ENCODE results near the gene DLAT.
"Not testable (repeated sequence)": the region's sequence is repeated elsewhere in the genome, so short reads cannot be mapped to it uniquely, and the experiment has no call there.

DLAT gene

DNA sequence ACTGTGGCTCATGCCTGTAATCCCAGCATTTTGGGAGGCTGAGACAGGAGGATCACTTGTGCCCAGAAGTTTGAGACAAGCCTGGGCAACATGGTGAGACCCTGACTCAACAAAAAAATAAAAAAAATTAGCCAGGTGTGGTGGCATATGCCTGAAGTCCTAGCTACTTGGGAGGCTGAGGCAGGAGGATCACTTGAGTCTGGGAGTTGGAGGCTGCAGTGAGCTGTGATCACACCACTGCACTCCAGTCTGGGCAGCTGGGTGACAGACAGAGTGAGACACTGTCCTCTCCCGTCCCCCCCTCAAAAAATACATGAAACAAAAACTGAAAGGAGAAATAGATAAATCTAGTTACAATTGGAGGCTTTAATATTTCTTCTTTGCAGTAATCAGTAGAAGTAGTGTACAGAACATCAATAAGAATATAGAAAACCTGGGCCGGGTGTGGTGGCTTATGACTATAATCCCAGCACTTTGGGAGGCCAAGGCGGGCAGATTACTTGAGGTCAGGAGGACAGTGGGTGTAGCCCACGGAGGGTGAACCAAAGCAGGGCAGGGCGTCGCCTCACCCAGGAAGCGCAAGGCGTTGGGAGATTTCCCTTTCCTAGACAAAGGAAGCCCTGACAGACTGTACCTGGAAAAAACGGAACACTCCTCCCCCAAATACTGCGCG is 19.6 kb upstream of the DLAT start:
- no peak for DNase-seq

DNA sequence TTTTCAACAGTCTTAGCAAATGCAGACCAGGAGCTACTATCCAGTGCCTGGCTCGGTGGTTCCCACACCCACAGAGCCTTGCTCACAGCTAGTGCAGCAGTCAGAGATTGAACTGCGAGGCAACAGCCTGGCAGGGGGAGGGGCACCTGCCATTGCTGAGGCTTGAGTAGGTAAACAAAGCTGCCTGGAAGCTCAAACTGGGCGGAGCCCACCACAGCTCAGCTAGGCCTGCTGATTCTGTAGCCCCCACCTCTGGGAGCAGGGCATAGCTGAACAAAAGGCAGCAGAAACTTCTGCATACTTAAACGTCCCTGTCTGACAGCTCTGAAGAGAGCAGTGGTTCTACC is 19.1 kb upstream of the DLAT start:
- not testable (repeated sequence) for DNase-seq

DNA sequence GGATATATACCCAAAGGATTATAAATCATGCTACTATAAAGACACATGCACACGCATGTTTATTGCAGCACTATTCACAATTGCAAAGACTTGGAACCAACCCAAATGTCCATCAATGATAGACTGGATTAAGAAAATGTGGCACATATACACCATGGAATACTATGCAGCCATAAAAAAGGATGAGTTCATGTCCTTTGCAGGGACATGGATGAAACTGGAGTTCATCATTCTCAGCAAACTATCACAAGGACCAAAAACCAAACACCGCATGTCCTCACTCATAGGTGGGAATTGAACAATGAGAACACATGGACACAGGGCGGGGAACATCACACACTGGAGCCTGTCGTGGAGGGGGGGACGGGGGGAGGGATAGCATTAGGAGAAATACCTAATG is 13.8 kb upstream of the DLAT start:
- DNase-seq: not testable (repeated sequence)

DNA sequence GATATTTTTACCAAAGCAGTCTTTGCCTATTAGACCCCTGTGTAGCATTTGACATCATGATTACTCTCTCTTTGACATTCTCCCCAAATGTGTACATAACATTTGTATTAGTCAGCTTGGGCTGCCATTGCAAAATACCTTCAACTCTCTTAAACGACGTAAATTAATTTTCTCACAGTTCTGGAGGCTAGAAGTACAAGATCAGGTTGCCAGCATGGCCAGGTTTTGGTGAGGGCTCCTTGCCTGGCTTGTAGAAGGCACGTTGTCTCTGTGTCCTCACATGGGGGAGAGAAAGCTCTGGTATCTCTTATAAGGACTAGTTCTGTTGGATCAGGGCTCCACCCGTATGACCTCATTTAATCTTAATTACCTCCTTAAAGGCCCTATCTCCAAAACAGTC is 12.3 kb upstream of the DLAT start:
- DNase-seq: no peak

DNA sequence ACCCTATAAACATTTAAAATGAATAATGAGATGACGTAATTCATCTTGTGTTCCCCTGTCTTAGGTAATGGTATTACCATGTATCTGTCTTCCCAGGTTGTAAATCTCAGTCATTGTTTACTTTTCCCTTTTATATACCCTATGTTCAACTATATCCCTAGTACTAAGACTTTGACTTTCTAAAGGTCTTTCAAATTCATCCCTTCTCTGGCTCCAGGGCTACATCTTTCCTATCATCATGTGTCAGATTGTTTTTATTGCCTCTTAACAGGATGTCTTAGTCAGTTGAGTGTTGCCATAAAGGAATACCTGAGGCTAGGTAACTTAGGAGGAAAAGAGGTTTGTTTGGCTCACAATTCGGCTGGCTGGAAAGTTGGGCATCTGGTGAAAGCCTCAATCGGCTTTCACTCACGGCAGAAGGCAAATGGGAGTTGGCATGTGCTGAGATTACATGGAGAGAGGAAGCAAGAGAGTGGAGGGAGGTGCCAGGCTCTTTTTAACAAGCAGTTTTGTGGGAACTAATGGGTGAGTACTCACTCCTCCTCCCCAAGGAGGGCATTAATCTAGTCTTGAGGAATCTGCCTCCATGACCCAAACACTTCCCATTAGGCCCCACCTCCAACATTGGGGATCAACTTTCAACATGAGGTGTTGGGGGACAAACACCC is 11.6 kb upstream of the DLAT start:
- no peak for DNase-seq

DNA sequence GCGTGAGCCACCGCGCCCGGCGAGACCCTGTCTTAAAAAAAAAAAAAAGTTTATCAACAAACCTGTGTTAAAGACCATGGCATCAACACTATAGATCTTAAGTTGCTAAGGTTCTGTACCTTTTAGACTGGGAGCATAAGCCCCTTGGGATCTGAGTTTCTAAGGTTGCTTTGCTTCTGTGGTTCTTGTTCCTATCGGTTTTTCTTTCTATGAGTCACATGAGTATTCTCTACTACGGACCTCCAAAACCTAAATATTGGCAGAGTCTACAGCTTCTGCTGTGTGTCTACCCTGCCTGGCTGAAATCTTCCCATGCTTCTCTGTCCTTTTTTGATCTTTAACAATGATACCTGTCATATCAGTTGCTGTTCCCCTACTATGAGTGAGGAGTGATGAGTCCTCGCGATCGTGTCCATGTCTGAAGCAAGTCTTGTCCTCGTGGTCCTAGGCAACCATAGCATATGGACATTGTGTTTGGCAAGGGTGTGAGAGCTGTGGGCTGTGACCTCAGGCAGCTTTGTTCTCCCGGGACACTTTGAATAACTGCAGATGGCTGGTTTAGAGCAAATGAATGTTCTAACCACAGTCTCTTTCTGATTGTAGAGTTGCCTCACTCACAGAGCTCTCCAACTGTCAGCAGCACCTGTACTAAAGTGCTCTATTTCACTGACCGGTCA is 9.0 kb upstream of the DLAT start:
- DNase-seq: no peak

DNA sequence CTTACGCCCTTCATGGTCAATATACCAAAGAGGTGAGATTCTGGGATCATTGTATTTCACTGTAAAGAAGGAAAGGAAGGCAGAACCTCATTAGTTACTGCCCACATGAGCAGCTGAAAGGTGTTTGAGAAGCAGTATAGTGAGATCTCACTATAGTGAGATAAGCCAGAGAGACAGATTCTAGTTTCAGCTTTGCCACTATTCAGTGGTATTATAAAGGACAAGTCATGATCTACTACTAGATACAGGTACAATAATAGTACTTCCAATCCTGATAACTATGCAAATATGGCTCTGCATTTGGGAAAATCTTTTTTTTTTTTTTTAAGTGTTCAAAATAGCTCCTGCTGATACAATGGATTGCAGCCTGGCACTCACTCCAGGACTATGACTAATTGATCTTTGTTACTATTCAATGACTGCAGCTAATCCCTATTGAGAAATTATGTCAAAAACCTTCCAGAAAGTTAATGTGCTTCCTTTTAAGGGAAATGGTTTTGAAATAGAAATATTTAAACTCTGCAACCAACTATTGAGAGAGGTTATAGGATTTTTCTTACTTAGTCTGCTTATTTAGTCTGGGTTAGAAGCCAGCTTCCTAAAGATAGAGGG is 8.3 kb upstream of the DLAT start:
- DNase-seq: no peak

DNA sequence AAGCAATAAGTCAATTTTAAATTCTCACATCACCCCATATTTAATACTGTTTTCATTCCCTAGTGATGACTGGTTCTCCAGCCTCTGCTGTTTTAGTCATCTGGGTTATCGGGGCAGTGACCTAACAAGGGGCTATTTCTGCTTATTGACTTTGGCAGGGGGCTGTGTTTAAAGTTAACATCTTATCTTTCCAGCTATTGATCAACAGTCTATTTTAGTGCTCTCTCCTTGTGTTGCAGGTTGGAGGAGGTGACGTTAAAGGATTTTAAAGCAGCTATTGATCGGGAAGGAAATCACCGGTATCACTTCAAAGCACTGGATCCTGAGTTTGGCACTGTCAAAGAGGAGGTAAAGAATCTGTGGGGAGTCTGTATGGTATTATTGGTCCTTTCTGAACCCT is 7.7 kb upstream of the DLAT start:
- DNase-seq: no peak

DNA sequence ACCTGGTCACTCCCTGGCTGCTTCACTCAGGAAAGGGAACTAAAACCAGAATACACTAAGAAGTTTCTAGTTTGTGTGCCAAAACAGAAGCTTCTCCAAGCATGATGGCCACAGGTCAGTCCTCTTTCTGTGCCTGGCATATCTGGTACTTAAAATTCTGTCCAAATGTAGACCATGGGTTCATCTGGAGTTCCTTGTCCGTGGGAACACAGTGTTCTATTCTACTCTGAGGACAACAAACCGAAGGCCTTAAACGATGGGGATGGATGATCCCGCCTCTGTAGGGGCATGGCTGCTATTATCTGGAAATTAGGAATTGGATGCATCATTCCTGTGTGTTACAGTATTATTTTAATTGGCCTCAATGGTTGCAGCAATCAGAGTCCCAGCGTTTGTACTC is 6.1 kb upstream of the DLAT start:
- DNase-seq: no peak

DNA sequence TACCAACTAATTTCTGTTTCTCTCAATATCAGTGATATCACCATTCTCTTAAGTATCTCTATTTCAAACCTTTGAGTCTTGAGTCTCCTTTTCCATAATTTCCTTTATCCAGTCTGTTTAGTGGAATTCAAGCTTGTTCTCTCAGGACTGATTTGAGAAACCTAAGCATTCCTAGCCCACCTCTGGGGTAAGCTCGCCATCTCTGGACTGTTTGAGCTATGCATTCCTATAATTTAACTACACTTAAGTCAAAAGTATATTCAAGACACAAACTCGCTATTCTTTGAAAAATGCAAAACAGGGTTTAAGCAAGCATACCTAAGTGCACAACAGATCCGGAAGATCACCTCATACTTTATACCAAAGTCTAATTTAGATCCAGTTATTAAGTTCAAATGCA is 2.1 kb upstream of the DLAT start:
- DNase-seq: no peak

DNA sequence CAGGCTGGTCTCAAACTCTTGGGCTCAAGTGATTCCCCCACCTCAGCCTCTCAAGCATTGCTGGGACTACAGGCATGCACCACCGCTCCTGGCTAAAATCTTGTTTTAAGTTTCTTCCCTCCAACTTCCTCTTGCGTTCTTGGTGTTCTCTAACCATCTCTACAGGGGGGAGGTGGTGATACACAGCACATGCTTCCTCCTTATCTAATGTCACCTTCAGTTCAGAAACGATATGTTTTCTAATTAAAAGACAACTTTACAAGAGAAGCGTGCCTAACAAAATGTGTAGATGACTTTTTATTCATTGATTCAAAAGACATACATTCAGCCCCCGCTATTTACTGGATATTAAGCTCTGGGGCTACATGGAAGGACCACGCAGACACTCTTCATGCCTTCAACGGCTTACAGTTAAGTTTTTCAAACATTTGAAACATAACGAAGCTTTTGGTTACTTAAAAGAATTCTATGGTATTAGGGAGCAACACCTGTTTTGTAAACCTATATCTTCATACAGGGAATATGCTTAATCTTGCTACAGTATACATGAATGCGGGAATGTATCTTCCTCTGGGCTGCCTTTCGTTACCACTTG is 933 bp upstream of the DLAT start:
- peak; percentile 24 to 55 for DNase-seq

DNA sequence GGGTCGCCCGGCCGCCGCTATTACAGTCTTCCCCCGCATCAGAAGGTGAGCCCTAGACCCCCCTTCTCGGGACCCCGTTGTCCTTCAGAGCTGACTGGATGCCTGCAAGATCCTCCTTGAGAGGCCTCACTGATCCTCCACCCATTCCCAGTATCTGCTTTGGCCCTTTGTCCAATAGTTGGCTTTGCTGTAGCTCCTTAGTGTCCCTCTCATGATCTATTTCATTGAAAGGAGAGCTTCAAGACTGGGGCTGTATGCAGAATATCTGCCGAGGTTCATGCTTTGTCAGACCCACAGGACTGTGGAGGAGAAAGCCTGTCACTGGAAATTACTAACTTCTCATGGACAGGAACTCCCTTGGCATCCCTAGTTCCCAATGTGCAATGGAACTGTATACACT is 499 bp downstream of the DLAT start:
- DNase-seq: peak in 1 of 2 experiments; percentile 39

DNA sequence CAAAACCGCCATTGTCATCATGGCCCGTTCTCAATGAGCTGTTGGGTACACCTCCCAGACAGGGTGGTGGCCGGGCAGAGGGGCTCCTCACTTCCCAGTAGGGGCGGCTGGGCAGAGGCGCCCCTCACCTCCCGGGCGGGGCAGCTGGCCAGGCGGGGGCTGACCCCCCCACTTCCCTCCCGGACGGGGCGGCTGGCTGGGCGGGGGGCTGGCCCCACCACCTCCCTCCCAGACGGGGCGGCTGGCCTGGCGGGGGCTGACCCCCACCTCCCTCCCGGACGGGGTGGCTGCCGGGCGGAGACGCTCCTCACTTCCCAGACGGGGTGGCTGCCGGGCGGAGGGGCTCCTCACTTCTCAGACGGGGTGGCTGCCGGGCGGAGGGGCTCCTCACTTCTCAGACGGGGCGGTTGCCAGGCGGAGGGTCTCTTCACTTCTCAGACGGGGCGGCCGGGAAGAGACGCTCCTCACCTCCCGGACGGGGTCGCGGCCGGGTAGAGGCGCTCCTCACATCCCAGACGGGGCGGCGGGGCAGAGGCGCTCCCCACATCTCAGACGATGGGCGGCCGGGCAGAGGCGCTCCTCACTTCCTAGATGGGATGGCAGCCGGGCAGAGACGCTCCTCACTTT is 1.7 kb downstream of the DLAT start:
- not testable (repeated sequence) for DNase-seq

DNA sequence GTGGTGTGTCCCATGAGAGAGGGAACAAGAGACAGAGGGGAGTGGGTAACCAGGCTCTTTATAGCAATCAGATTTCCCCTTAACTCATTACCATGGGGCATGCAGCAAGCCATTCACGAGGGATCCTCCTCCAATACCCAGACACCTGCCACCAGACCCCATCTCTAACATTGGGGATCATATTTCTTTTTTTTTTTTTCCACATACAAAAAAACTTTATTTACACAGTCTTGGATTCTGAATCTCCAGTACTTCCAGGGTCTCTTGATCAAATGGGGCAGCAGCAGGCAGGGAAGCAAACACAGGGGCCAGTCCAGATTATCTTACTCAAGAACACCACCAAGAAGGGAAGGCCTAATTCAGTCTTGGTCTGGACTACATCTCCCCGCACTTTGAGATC is 4.3 kb downstream of the DLAT start:
- DNase-seq: no peak

DNA sequence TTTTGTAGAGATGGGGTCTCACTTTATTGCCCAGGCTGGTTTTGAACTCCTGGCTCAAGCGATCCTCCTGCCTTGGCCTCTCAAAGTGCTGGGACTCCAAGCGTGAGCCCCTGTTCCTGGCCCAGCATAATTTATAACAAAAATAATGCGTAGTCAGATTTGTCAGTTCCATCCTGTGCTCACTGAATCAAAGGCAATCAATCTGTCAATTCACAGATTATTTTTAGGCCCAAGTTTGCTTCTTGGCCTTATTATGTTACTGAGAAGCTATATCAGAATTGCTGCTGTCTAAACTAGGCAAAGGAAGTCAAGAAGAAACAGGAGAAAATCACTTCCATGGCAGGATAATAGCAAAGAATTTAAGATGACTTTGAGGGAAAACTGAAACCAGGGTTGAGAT is 8.7 kb downstream of the DLAT start:
- DNase-seq: no peak

DNA sequence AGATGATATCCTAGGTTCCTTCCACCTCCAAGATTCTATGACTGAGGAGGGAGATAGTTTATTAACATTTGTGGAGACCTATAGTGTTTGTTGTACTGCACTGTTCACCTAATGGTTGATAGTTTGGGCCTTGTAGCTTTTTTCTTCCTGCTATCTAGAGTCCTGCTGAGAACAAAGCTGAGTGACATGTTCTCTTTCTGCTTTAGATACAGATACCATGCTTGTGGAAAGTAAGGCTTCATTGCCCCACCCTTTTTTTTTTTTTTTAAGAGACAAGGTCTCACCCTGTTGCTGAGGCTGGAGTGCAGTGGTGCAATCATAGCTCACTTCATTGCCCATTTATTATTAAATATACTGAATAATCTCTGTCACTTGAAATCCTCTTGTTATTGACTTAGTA is 12.3 kb downstream of the DLAT start:
- DNase-seq: no peak

DNA sequence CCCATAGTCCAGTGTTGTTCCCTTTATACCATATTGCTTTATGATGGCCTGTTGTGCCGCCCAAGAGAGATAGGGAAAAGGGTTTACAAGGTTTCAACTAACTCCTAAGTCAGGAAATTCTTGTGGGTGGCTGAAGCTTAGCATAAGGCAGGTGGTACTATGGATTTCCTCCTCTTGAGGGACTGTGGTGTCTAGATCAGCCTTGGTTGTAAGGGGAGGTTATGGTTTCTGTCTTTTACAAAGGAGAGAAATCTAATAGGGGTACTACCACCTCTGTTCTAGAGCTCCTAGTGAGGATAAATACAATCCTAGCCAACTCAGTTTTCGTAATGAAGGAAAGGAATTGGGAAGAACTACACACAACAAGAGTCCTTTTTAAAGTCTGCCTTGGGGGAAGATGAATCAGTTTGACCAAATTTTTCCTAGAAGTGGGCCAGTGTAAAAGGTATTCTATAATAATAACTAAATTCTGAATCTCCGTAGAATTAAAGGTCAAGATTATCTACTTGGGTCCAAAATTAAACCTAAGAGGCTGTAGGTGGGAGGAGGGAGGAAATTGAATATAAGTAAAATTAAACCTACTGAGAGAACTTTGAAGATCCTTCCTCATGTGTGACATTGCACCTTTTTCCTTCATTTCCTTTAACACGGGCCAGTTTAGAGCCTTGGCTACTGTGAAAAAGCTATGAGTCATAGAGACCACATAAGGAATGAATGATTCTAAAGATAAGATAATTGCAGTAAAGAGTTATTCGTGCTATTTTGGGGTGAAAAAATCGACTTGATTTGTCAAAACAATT is 17.2 kb downstream of the DLAT start:
- no peak for DNase-seq

DNA sequence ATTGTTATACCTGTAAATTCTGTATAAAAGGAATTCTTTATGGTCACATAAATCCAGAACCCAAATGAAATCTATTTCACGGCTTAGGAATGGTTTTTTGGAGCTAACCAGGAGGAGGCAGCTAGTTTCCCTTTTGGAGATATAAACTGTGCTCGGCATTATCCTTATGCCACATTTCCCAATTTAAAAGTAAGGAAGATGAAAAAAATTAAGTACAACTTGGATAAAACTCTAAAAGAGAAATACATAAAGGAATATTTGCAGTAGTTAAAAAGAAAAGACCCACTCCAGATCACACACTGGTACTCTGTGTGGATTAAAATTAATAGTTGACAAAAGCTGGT is 17.7 kb downstream of the DLAT start:
- DNase-seq: no peak

DNA sequence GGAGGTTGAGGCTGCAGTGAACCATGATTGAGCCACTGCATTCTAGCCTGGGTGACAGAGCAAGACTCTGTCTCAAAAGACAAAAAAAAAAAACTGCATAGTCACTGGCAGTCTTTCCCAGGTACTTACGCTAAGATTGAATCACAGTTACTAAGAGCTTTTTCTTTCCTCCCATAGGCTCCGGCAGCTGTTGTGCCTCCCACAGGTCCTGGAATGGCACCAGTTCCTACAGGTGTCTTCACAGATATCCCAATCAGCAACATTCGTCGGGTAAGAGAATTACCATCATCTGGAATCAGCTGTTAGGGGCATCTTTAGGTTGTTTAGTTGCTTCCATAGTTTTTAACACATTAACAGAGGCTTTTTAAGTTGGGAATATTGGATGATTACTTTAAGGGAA is 19.8 kb downstream of the DLAT start:
- no peak for DNase-seq

DNA sequence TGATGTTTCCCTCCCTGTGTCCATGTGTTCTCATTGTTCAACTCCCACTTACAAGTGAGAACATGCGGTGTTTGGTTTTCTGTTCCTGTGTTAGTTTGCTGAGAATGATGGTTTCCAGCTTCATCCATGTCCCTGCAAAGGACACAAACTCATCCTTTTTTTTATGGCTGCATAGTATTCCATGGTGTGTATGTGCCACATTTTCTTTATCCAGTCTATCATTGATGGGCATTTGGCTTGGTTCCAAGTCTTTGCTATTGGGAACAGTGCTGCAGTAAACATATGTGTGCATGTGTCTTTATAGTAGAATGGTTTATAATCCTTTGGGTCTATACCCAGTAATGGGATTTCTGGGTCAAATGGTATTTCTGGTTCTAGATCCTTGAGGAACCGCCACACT is 21.4 kb downstream of the DLAT start:
- not testable (repeated sequence) for DNase-seq

DNA sequence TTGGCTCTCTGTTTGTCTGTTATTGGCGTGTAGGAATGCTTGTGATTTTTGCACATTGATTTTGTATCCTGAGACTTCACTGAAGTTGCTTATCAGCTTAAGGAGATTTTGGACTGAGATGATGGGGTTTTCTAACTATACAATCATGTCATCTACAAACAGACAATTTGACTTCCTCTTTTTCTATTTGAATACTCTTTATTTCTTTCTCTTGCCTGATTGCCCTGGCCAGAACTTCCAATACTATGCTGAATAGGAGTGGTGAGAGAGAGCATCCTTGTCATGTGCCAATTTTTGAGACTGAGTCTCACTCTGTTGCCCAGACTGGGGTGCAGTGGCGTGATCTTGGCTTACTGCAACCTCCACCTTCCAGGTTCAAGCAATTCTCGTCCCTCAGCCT is 23.0 kb downstream of the DLAT start:
- not testable (repeated sequence) for DNase-seq

DNA sequence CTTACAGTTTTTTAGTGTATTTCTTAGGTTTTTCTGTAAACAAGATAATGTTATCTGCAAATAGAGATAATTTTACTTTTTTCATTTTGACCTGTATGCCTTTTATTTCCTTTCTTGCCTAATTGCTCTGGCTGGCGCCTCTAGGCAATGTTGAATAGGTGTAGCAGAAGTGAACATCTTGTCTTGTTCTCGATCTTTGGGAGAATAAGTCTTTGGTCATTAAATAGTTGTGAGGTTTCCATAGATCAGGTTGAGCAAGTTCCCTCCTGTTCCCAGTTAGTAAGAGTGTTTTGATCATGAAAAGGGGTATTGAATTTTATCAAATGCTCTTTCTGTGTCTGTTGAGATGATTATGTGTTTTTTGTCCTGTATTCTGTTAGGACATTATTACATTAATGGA is 24.6 kb downstream of the DLAT start:
- no peak for DNase-seq

DNA sequence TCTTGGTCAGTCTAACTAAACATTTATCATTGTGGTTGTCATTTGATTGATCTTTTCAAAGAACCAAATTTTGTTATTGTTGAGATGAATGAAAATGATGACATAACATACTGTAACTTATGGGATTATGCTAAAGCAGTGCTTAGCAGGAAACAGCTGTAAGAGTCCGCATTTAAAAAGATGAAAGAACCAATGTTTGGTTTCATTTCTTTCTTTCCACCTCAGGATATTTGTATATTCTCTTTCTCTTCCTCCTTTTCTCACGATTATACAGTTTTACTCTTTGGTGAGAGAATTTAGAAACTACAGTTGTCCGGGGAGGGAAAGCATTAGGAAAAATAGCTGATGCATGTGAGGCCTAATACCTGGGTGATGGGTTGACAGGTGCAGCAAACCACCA is 25.5 kb downstream of the DLAT start:
- no peak for DNase-seq
